Measurements from ENCODE around the gene IL1R1.

Gene IL1R1

GRCh38 chr2:102140377-102140776, 2.2 kb upstream of the IL1R1 start:
- no peak for DNase-seq (ENCODE audit: low read depth)

- DNase-seq (ENCODE audit: low read depth), result peak; percentile 74
Measured at GRCh38 chr2:102141011-102141943, 1.3 kb upstream of the IL1R1 start.

- no peak for DNase-seq (ENCODE audit: low read depth)
Measured at GRCh38 chr2:102142829-102143449, 393 bp downstream of the IL1R1 start.

- no peak for DNase-seq (ENCODE audit: low read depth)
Measured at GRCh38 chr2:102143450-102143985, 972 bp downstream of the IL1R1 start.

- DNase-seq (ENCODE audit: low read depth), result no peak
Measured at GRCh38 chr2:102144128-102144527, 1.6 kb downstream of the IL1R1 start.

GRCh38 chr2:102145107-102145506, 2.6 kb downstream of the IL1R1 start:
- no peak for DNase-seq (ENCODE audit: low read depth)

GRCh38 chr2:102145934-102146333, 3.4 kb downstream of the IL1R1 start:
- DNase-seq (ENCODE audit: low read depth), result no peak

GRCh38 chr2:102147935-102148334, 5.4 kb downstream of the IL1R1 start:
- DNase-seq (ENCODE audit: low read depth), result peak; percentile 78

GRCh38 chr2:102149243-102149642, 6.7 kb downstream of the IL1R1 start:
- DNase-seq (ENCODE audit: low read depth), result no peak

GRCh38 chr2:102149644-102150455, 7.3 kb downstream of the IL1R1 start:
- DNase-seq (ENCODE audit: low read depth), result no peak

- DNase-seq (ENCODE audit: low read depth), result no peak
Measured at GRCh38 chr2:102154364-102154763, 11.8 kb downstream of the IL1R1 start.

- DNase-seq (ENCODE audit: low read depth), result no peak
Measured at GRCh38 chr2:102154946-102155702, 12.6 kb downstream of the IL1R1 start.

- no peak for DNase-seq (ENCODE audit: low read depth)
Measured at GRCh38 chr2:102155703-102156515, 13.4 kb downstream of the IL1R1 start.

- no peak for DNase-seq (ENCODE audit: low read depth)
Measured at GRCh38 chr2:102158011-102158755, 15.6 kb downstream of the IL1R1 start.

- DNase-seq (ENCODE audit: low read depth), result no peak
Measured at GRCh38 chr2:102159295-102159694, 16.7 kb downstream of the IL1R1 start.

- peak; percentile 78 for DNase-seq (ENCODE audit: low read depth)
Measured at GRCh38 chr2:102166189-102166845, 23.8 kb downstream of the IL1R1 start.

GRCh38 chr2:102168026-102168771, 25.7 kb downstream of the IL1R1 start:
- DNase-seq (ENCODE audit: low read depth), result no peak

- DNase-seq (ENCODE audit: low read depth), result no peak
Measured at GRCh38 chr2:102171946-102172345, 29.4 kb downstream of the IL1R1 start.

- DNase-seq (ENCODE audit: low read depth), result no peak
Measured at GRCh38 chr2:102172745-102173144, 30.2 kb downstream of the IL1R1 start.

All from stromal cell of bone marrow (primary cell).